Astrocyte (in vitro differentiated cells and primary cell): ENCODE data around the gene PRSS22. TPM values are rescaled to one million over a fixed set of nuclear protein-coding genes. Genes with fewer than 3 reads are reported as not detected.

Experiments
- DNase-seq: peaks from one replicate; pipeline ENCODE4 v3.0.0-alpha.2; 2010; ENCODE audit warnings: low read depth
- FAIRE-seq: peaks from 2 replicates; lab custom pipeline; 2011; peaks lifted over from hg19 to GRCh38; lab: Jason Lieb, UNC
- H2AFZ ChIP-seq: 2 replicates; pipeline ENCODE4 v1.6.0; 2012; ENCODE audit warnings: low read depth, low read length, inconsistent platforms
- H3K27ac ChIP-seq: 2 replicates; pipeline ENCODE4 v1.5.1; 2011; ENCODE audit warnings: low read depth, low read length, inconsistent platforms
- H3K27me3 ChIP-seq: 2 replicates; pipeline ENCODE4 v1.6.0; 2011; ENCODE audit warnings: low read length, inconsistent platforms; ENCODE audit not compliant: insufficient read depth
- H3K36me3 ChIP-seq: 2 replicates; pipeline ENCODE4 v1.5.1; 2011; ENCODE audit warnings: low read length, inconsistent platforms; ENCODE audit not compliant: insufficient read depth
- H3K4me1 ChIP-seq: 2 replicates; pipeline ENCODE4 v1.5.1; 2011; ENCODE audit warnings: low read length, inconsistent platforms; ENCODE audit not compliant: insufficient read depth
- H3K4me2 ChIP-seq: 2 replicates; pipeline ENCODE4 v1.6.0; 2012; ENCODE audit warnings: low read length, inconsistent platforms
- H3K4me3 ChIP-seq: 2 replicates; pipeline ENCODE4 v1.5.1; 2011; ENCODE audit warnings: low read depth, mild to moderate bottlenecking, low read length, inconsistent platforms; ENCODE audit not compliant: insufficient read depth
- H3K79me2 ChIP-seq: 2 replicates; pipeline ENCODE4 v1.6.0; 2012; ENCODE audit warnings: mild to moderate bottlenecking, low read length, inconsistent platforms; ENCODE audit not compliant: insufficient read depth
- H3K9ac ChIP-seq: 2 replicates; pipeline ENCODE4 v1.6.0; 2012; ENCODE audit warnings: mild to moderate bottlenecking, low read length, inconsistent platforms
- H3K9me3 ChIP-seq: 2 replicates; pipeline ENCODE4 v1.5.1; 2012; ENCODE audit warnings: low read depth, mild to moderate bottlenecking, low read length, inconsistent platforms; ENCODE audit not compliant: insufficient read depth
- H4K20me1 ChIP-seq: 2 replicates; pipeline ENCODE4 v1.6.0; 2012; ENCODE audit warnings: low read length, inconsistent platforms; ENCODE audit not compliant: insufficient read depth
- H3K27ac Mint-ChIP-seq: one replicate; pipeline ENCODE4 v1.8.0; 2021; ENCODE audit warnings: mild to moderate bottlenecking, mixed read lengths; ENCODE audit not compliant: unreplicated experiment
- H3K27me3 Mint-ChIP-seq: one replicate; pipeline ENCODE4 v1.8.0; 2021; ENCODE audit warnings: low read depth, mixed read lengths; ENCODE audit not compliant: unreplicated experiment
- H3K36me3 Mint-ChIP-seq: one replicate; pipeline ENCODE4 v1.8.0; 2021; ENCODE audit warnings: low read depth, mixed read lengths; ENCODE audit not compliant: unreplicated experiment
- H3K4me1 Mint-ChIP-seq: one replicate; pipeline ENCODE4 v1.8.0; 2021; ENCODE audit warnings: low read depth, mixed read lengths; ENCODE audit not compliant: unreplicated experiment
- H3K4me3 Mint-ChIP-seq: one replicate; pipeline ENCODE4 v1.8.0; 2021; ENCODE audit warnings: mild to moderate bottlenecking, moderate library complexity, mixed read lengths; ENCODE audit not compliant: unreplicated experiment
- H3K9me3 Mint-ChIP-seq: one replicate; pipeline ENCODE4 v1.8.0; 2021; ENCODE audit warnings: mild to moderate bottlenecking, mixed read lengths; ENCODE audit not compliant: unreplicated experiment
- EZH2 ChIP-seq: IDR thresholded peaks from 2 replicates; pipeline ENCODE4 v1.6.1; 2012; ENCODE audit warnings: mild to moderate bottlenecking, low read length, inconsistent platforms; ENCODE audit not compliant: insufficient read depth
- total RNA-seq: library from RNA; stranded (reverse); gene quantifications from 2 replicates; pipeline ENCODE4 v1.2.1, GENCODE V29; 2021
- TF ChIP-seq, protein P1 (sequence below): IDR thresholded peaks from 2 replicates; pipeline ENCODE4 v1.5.1; 2011; ENCODE audit warnings: low read depth, mild to moderate bottlenecking, inconsistent platforms, low read length, moderate library complexity; ENCODE audit not compliant: insufficient read depth

PRSS22 gene
- total RNA-seq, 1 donor from 2014 or later: 1.5 TPM

DNA sequence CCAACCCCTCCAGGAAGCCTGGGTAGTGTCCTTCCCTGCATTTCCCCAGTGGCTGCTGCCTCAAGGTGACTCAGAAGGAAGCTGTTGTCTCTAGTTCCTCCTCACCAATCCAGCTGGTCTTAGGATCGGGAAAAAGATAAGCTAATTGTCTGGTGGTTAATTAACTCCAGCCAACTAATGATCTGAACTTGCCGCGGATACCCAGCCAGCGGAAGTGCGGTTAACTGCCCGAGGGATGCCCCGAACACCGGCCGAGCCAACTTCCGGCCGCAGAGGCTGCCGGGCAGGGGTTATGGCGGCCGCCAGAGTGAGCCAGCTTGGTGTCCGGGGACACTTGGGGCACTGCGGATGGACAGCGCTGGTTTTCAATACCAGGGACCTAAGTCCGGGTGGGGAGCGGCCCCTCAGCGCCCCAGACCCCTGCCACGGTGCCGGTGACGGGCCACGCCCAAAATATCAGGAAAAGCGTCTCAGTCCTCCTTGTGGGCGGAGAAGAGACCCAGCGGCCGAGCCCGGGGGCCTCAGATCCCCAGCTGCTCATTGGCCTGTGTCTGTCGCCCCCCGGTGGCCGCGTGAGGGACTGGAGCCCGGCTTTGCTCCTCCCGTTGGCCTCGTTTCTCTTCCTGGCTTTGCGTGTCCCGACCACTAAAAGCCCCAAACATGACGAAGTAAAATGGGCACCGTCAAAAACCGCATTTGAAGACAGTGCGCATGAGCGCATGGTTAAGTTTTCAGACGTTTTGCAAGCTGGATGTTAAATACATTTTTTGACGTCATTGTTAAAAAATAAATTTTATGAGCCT is 10.2 kb upstream of the PRSS22 start:
- peaks cover 10% of the 10 kb centered on the region for H3K27me3 Mint-ChIP-seq
- peak; percentile 89 for DNase-seq
- no peak for FAIRE-seq

GRCh38 chr16:2867661-2867986 is 9.7 kb upstream of the PRSS22 start:
- TF ChIP-seq, protein P1, sequence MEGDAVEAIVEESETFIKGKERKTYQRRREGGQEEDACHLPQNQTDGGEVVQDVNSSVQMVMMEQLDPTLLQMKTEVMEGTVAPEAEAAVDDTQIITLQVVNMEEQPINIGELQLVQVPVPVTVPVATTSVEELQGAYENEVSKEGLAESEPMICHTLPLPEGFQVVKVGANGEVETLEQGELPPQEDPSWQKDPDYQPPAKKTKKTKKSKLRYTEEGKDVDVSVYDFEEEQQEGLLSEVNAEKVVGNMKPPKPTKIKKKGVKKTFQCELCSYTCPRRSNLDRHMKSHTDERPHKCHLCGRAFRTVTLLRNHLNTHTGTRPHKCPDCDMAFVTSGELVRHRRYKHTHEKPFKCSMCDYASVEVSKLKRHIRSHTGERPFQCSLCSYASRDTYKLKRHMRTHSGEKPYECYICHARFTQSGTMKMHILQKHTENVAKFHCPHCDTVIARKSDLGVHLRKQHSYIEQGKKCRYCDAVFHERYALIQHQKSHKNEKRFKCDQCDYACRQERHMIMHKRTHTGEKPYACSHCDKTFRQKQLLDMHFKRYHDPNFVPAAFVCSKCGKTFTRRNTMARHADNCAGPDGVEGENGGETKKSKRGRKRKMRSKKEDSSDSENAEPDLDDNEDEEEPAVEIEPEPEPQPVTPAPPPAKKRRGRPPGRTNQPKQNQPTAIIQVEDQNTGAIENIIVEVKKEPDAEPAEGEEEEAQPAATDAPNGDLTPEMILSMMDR: no peak
- H2AFZ ChIP-seq: peak overlapping the region; percentile 79
- Mint-ChIP-seq H3K9me3 (peaks cover 1% of the 10 kb centered on the region), H3K4me1 (peaks cover 4% of the 10 kb centered on the region), H3K36me3 (no peaks in the 10 kb centered on the region), H3K27ac (peak overlapping the region; percentile 96), H3K4me3 (peak overlapping the region; percentile 83), H3K27me3 (peaks cover 10% of the 10 kb centered on the region)
- FAIRE-seq (no peak), DNase-seq (no peak)
- peak overlapping the region; percentile 85 for H3K4me2 ChIP-seq
- peak overlapping the region; percentile 88 for H3K27ac ChIP-seq
- no peaks in the 10 kb centered on the region for H3K9me3 ChIP-seq
- H3K79me2 ChIP-seq: no peaks in the 10 kb centered on the region
- H4K20me1 ChIP-seq: no peaks in the 10 kb centered on the region
- H3K4me3 ChIP-seq: peak overlapping the region; percentile 61
- H3K4me1 ChIP-seq: peaks cover 9% of the 10 kb centered on the region
- peak overlapping the region; percentile 82 for H3K9ac ChIP-seq
- H3K27me3 ChIP-seq: no peaks in the 10 kb centered on the region
- H3K36me3 ChIP-seq: no peaks in the 10 kb centered on the region

More for the DNA sequence above, 10.2 kb upstream of the PRSS22 start:
- Histone ChIP-seq H3K36me3 (no peaks in the 10 kb centered on the region), H3K4me2 (peak overlapping the region; percentile 85), H4K20me1 (no peaks in the 10 kb centered on the region), H2AFZ (peak overlapping the region; percentile 79), H3K79me2 (no peaks in the 10 kb centered on the region), H3K9ac (peak overlapping the region; percentile 82), H3K27me3 (no peaks in the 10 kb centered on the region), H3K4me1 (peaks cover 9% of the 10 kb centered on the region), H3K27ac (peak overlapping the region; percentile 88), H3K9me3 (no peaks in the 10 kb centered on the region), H3K4me3 (peak overlapping the region; percentile 61)
- H3K4me3 Mint-ChIP-seq: peak overlapping the region; percentile 83
- TF ChIP-seq EZH2: no peak
- TF ChIP-seq, protein P1: peak; percentile 87
- peak overlapping the region; percentile 96 for H3K27ac Mint-ChIP-seq
- H3K9me3 Mint-ChIP-seq: peaks cover 1% of the 10 kb centered on the region
- peaks cover 4% of the 10 kb centered on the region for H3K4me1 Mint-ChIP-seq
- H3K36me3 Mint-ChIP-seq: no peaks in the 10 kb centered on the region

DNA sequence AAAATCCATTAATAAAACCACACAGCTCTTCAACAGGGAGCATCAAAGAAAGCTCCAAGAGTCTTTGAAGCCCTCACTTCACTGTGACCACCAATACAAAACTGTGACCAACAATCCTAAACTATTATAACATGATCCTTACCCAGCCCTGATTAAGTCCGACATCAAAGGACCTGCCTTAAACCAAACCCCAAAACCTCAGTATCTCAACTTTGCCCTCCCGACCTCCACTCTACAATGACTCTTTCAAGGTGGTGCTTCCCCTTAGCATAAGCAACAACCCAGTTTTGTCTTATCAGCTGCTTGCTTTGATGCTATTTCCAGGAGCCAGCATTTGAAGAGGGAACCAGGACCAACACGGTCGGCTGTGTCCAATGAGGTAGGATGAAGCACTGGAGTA is 8.5 kb upstream of the PRSS22 start:
- no peak overlapping the region for H2AFZ ChIP-seq
- H3K4me3 ChIP-seq: no peak overlapping the region
- H3K9me3 ChIP-seq: peaks cover under 1% of the 10 kb centered on the region
- no peak for FAIRE-seq
- H3K27ac ChIP-seq: no peak overlapping the region
- H3K27ac Mint-ChIP-seq: peak overlapping the region; percentile 62
- no peak overlapping the region for H3K4me2 ChIP-seq
- no peak for TF ChIP-seq EZH2
- TF ChIP-seq, protein P1: no peak
- peaks cover 9% of the 10 kb centered on the region for H3K4me1 ChIP-seq
- H3K27me3 ChIP-seq: no peaks in the 10 kb centered on the region
- H3K9me3 Mint-ChIP-seq: peaks cover 2% of the 10 kb centered on the region
- H3K4me3 Mint-ChIP-seq: peak overlapping the region; percentile 34
- no peaks in the 10 kb centered on the region for H3K36me3 ChIP-seq
- H3K4me1 Mint-ChIP-seq: peaks cover 4% of the 10 kb centered on the region
- H3K79me2 ChIP-seq: no peaks in the 10 kb centered on the region
- H3K27me3 Mint-ChIP-seq: peaks cover 10% of the 10 kb centered on the region
- no peaks in the 10 kb centered on the region for H4K20me1 ChIP-seq
- DNase-seq: no peak
- no peak overlapping the region for H3K9ac ChIP-seq
- H3K36me3 Mint-ChIP-seq: no peaks in the 10 kb centered on the region
